HuH-7.5 (cell line): ENCODE measurements around the gene RAB7B.

Source experiments
- DNase-seq: peaks from one replicate; pipeline ENCODE4 v3.0.0; 2011; ENCODE audit warnings: low spot score

The RAB7B gene

DNA sequence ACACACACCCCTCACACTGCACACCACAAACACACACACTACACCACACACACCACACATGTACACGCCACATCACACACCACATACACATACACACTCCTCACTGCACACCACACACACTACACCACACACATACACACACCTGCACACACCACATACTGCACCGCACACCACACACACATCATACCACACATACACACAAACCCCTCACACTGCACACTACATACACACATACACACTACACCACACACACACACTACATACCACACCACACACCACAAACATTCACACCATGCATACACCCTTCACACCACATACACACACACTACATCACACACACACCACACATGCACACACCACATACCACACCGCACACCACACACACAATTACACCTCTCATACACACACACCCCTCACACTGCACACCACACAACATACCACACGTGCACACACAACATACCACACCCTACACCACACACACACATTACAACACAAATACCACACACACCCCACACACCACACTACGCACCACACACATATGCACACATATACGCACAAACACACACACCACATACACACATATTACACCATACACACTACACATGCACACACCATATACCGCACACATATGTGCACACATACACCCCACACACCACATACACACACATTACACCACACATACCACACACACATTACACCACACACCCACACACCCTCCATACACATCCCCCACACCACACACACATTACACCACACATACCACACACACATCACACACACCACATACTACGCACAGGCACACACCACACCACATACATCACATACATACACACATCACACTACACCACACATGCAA lies 29.6 kb downstream of the RAB7B start:
- DNase-seq: no peak

DNA sequence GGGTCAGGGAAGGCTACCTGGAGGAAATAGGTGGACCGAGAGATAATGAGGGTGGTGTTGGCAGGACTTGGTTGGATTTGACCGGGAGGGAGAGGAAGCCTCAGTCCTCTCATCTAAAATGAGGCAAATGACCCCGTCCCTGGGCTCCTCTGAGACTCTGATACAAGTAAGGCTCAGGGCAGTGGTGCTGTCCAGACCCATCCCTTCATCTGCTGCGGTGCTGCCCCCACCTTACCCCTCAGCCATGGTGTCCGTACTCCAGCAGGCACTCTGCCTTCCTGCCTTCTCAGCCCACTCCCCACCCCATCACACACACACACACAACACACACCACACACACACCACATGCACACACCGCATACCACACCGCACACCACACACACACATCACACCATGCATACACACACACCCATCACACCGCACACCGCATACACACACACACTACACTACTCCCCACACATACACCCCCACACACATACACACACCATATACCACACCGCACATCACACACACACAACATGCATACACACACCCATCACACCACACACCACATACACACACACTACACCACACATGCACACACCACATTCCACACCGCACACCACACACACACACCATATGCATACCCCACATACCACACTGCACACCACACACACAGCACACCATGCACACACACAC lies 30.6 kb downstream of the RAB7B start:
- DNase-seq: no peak

DNA sequence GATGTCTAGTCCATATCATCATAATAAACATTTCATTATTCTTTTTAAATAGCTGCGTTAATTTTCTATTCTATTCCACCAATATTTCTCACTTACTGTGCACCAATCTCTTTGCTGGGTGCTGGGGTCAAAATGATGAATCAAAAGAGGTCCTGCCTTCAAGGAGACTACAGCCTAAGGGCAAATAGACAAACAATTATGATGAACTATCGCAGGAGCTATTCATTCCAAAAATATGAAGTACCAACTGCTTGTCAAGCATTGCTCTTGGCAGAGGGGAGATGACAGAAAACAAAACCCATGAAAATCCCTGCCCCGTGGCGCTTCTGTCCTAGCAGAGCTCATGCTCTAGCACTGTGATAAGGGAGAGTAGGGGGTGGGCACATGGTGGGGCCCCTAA lies 31.1 kb downstream of the RAB7B start:
- no peak for DNase-seq

GRCh38 chr1:205971082-205971481 lies 32.1 kb downstream of the RAB7B start:
- DNase-seq: no peak

- no peak for DNase-seq
These were observed 32.7 kb downstream of the RAB7B start for GRCh38 chr1:205970486-205970885.

GRCh38 chr1:205969229-205969628 lies 34.0 kb downstream of the RAB7B start:
- DNase-seq: no peak

- DNase-seq: no peak
These were observed 35.5 kb downstream of the RAB7B start for GRCh38 chr1:205967554-205968335.

GRCh38 chr1:205965036-205965884 lies 37.9 kb downstream of the RAB7B start:
- DNase-seq: no peak

DNA sequence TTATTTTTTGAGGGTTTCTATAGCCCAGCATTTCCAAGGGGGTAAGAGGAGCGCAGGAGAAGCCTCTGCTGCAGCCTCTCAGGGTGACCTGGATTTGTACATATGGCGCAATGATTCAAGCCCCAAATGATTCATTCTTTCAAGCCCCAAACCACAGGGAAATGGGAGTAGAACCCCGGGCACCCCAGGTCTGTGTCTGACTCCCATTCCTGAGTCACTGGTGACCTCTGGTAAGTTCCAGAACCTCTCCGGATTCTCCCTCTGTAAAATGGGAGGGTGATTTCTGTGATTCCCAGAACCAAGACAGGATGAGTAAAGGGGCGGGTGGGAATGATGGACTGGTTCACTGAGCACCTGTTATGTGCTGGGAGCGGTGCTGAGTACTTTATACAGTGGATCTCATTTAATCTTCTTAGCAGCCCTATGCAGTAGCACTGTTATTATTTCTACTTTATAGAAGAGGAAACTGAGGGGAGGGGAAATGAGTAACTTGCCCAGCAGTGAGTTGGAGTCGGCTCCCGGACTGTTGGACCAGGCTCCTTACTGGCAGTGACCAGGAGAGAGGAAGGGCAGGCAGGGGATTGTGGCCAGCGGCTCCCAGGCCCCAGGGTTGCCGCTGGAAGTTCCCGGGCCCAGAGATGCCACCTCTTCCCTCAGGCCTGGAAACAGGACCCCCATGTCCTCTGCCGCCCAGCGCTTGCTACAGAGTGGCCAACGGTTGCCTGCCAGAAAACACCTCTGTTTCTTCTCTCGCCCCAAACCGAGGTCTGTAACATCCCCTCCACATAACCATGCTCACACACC lies 39.6 kb downstream of the RAB7B start:
- no peak for DNase-seq

DNA sequence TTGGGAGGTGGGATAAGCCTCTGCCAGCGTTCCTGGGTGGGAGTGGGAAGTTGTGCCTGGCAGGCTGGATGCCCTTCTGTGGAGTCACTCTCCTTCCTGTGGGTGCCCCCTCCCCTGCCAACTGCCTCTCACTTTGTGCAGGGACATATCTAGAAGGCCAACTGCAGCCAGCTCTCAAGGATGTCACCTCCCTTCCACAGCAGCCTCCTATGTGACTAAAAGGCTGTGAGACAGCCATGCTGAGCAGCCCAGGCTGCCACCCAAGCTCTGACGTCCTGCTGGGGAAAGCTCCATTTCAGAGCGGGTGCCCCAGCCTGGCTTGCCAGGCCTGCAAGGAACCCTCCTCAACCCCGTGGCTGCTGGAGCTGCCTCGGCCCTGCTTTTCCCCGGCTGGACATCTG lies 40.4 kb downstream of the RAB7B start:
- no peak for DNase-seq

DNA sequence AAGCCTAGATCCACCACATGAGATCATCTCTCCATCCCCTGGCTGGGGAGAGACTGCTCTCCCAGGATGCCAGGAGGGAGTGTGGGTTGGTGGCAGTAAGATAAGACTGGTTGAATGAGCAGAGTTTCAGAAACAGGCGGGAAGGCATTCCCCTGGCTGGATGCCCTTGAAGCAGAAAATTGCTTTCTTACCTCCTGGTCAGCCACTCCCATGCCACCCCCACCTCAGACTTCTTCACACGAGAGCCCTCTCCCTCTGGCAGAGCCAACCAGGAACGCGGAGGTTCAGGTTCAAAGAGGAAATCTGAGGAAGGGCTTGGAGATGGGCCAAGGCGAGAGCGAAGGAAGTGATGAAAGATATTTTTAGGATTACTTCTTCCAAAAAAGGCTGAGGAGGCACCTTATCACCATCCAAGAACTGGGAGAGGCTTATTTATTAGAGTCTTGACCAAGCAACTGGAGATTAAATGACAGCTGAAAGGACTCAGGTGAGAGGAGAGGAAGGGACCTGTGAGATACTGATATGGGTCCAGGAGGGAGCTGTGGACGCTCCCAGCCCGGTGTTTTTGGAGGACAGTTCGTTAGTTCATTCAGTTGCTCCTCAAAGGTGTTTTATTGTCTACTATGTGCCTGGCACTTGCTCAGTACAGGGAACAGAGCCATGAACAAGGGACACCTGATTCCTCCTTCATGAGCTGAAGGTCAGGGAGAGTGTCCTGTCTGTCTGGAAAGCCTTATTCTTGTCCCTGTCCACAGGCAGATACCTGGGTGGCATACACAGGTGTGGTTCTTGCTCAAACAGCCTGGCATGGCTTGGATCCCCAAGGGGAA lies 41.0 kb downstream of the RAB7B start:
- DNase-seq: no peak

DNA sequence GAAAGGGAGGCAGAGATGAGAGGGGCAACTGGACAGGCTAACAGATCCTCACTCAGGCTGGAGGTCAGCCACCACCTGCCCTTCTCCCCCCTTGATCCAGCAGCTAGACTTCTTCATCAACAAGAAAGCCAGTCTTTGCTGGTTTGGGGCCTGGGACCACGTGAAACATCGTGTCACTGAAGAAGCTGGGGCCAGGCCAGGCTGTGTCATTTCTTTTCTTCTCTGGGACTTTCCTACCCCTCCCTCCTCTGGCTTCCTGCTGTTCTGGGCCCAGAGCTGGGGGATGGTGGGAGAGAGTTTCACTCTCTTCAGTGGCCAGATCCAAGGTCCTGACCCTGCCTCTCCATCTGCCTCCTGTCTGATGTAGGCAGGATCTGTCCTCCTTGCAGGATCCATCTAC lies 41.8 kb downstream of the RAB7B start:
- DNase-seq: no peak

DNA sequence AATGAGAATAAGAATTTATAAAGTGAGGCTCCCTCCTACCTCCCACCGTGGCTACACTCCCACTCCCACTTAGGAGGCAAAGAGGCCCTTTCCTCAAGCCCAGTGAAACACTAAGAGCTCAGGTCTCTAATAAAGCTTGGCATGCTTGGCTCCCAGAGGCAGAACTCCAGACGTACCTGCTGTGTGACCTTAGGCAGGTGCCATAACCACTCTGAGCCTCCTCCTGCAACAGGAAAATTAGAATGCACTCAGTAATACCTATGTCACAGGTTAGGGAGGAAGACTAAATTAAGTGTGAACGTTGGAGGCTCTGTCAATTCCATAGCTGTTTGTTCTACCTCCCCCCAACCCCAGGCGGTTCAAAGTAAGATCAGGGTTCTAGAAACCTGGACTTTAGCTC lies 43.4 kb downstream of the RAB7B start:
- DNase-seq: no peak

- no peak for DNase-seq
These were observed 47.7 kb downstream of the RAB7B start for GRCh38 chr1:205955499-205955898.

DNA sequence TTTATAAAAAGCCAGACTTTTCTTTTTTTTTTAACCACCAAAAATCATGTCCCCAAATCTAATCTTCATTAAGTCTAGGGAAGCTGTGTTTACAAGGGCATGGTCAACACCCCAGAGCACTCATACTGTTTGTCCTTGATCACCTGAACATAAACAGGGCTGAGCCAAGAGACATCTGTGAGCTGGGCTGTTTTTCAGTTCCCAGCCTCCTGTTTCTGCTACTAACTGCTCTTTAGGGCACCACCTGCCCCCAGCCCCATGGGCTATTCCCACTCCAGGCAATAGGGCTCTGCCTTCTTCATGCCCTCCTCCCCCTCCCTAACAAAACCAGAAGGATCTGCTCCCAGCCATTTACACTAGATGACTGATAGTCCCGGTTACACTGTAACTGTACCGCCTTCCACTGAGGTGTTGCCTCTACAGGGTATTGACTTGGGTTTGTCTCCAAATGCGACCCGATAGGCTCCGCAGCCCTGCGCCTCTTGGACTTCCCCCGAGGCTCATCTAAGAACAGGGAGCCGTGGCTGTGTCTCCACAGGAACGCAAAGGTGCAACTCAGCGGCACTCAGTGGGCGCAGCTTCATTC lies 48.3 kb downstream of the RAB7B start:
- no peak for DNase-seq

- no peak for DNase-seq
These were observed 51.4 kb downstream of the RAB7B start for GRCh38 chr1:205951746-205952145.

- DNase-seq: no peak
These were observed 52.2 kb downstream of the RAB7B start for GRCh38 chr1:205950826-205951549.

GRCh38 chr1:205950280-205950679 lies 52.9 kb downstream of the RAB7B start:
- DNase-seq: no peak

GRCh38 chr1:205949753-205950152 lies 53.4 kb downstream of the RAB7B start:
- DNase-seq: no peak
